ENCODE results near the gene PIM3. TPM values are rescaled to one million over a fixed set of nuclear protein-coding genes. Genes with fewer than 3 reads are reported as not detected.

The PIM3 gene
- total and polyA plus RNA-seq, 2 of the 8 experiments (the other 6 are each of a cell fraction or from before 2014, with no cell fraction given): 22.6 to 30.0 TPM

- TF ChIP-seq CHD7 (IDR thresholded peaks at IDR 0.05; ENCODE audit: insufficient replicate concordance, low read length) (no peak), BACH1 (IDR thresholded peaks at IDR 0.05; ENCODE audit: low read length) (no peak), SIX5 (IDR thresholded peaks at IDR 0.05; ENCODE audit: low read depth, low read length) (no peak), TAF1 (IDR thresholded peaks at IDR 0.05; ENCODE audit: low read depth, low read length) (no peak), MAX (IDR thresholded peaks at IDR 0.05) (no peak), RNF2 (IDR thresholded peaks at IDR 0.05; ENCODE audit: borderline replicate concordance, low read depth, low read length, missing control alignments, poor library complexity, severe bottlenecking) (no peak), SUZ12 (IDR thresholded peaks at IDR 0.05; ENCODE audit: low read length) (no peak), FOSL1 (IDR thresholded peaks at IDR 0.05; ENCODE audit: insufficient read depth, low read depth, low read length) (no peak), BRCA1 (IDR thresholded peaks at IDR 0.05; ENCODE audit: low read depth, low read length) (no peak), EGR1 (IDR thresholded peaks at IDR 0.05; ENCODE audit: borderline replicate concordance, low read depth, low read length) (no peak)
These were observed 15.2 kb downstream of the PIM3 start (continued) for GRCh38 chr22:49975543-49976389.

Data from H1 (cell line).